Lower leg skin (tissue), 3 donors: Measurements from ENCODE around the gene LRRC26.

Source experiments
- CTCF ChIP-seq, 3 donors: fragments of 450-650 bp; IDR thresholded peaks; one replicate each; pipeline ENCODE4 v1.5.1; 2016; ENCODE audit warnings: antibody characterized with exemption in 3 of 3, mild to moderate bottlenecking in 3 of 3, moderate library complexity in 2 of 3
- POLR2A ChIP-seq, 2 donors: fragments of 450-650 bp; IDR thresholded peaks; one replicate each; pipeline ENCODE4 v1.6.1; 2016 to 2017; ENCODE audit warnings: antibody characterized with exemption in 2 of 2, mild to moderate bottlenecking in 1 of 2, moderate library complexity in 1 of 2

- no peak for TF ChIP-seq POLR2A (IDR thresholded peaks at IDR 0.05)
- no peak for TF ChIP-seq CTCF (IDR thresholded peaks at IDR 0.05)
These were observed 10.5 kb downstream of the LRRC26 start for GRCh38 chr9:137159105-137160053.
